Measurements from ENCODE around the gene TRH.
"Not testable (repeated sequence)": the region's sequence is repeated elsewhere in the genome, so short reads cannot be mapped to it uniquely, and the experiment has no call there.

The TRH gene

GRCh38 chr3:129966876-129967275 lies 7.6 kb upstream of the TRH start:
- no peak for DNase-seq

GRCh38 chr3:129967761-129968160 lies 6.8 kb upstream of the TRH start:
- no peak for DNase-seq

DNA sequence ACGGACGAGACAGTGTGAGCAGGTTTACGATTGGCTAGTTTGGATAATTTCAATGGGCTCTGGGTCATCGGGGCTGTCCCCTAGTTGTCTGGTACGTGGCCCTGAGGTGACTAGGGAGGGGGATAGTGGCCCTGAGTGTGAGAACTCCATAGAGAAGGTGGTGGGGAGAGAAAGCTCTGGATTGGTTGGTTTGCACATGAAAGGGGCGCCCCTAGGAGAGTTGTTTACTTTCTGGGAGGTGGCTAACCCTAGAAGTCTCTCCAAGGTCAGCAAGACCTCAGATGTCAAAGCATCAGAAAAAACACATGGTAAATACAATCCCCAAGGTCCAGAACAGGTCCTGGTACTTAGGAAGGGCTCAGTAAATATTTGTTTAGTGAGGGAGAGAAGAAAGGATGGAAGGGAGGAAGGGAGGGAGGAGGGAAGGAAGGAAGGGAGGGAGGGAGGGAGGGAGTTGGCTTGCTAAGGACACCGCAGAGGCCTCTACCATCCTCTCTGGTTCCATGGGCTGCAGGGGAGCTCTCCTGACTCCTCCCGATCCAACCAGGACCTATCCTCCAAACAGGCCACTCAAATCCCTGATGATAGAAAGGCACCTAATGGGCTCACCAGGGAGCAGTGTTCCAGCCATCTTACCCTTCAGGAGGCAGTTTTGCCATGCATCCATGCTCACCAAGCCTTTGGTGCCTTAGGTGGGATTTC lies 3.0 kb upstream of the TRH start:
- no peak for DNase-seq

- DNase-seq = no peak
Observed at GRCh38 chr3:129972301-129972700, 2.2 kb upstream of the TRH start.

DNA sequence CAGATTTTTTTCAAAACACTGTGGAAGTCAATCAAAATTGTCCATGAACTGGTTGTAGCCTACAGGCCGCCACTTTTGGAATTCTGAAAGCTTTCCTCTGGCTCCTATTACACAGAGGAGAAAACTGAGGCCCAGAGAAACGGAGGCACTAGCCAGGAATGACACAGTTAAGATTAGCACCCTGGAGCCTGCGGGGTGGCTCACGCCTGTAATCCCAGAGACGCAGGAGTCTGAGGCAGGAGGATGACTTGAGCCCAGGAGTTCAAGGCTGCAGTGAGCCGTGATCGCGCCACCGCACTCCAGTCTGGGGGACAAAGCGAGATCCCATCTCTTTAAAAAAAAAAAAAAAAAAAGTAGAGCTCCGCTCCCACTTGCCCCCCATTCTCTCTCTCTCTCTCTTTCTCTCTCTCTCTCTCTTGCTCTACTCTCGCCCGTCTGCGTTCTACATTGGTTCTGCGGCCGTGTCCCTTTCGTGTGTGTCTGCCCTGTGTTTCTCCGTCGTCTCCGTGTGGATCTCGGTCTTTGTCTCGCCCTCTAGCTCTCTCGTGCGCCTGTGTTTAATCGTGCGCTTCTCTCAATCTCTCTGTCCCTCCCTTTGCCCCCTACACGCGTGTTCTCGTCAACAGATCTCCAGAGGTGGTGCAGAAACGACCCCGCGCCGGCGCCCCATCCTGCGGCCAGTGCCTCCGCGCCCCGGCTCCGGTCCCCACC lies 512 bp upstream of the TRH start:
- DNase-seq = no peak

- no peak for DNase-seq
Observed at GRCh38 chr3:129974833-129975704, 549 bp downstream of the TRH start.

- no peak for DNase-seq
Observed at GRCh38 chr3:129975705-129976048, 1.2 kb downstream of the TRH start.

- no peak for DNase-seq
Observed at GRCh38 chr3:129976286-129976685, 1.8 kb downstream of the TRH start.

- no peak for DNase-seq
Observed at GRCh38 chr3:129978123-129978522, 3.6 kb downstream of the TRH start.

DNA sequence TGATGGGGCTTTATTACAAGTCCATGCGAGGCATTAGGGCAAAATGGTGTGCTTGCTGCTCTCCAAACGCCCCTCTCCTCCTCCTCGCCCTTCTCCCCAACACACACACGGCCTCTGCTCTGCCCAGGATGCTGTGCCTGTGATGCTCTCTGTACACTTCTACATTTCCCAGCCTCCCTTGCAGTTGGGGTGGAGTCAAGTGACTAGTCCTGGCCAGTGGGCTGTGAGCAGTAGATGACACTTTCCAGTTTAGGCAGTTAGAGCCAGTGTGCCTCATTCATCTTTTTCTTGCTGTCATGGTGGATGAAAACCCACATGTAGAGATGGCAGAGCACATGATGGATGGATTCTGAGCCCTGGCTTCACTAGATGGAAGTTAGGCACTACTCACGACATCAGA lies 5.4 kb downstream of the TRH start:
- no peak for DNase-seq

GRCh38 chr3:129983561-129983960 lies 9.0 kb downstream of the TRH start:
- no peak for DNase-seq

GRCh38 chr3:129984125-129984524 lies 9.6 kb downstream of the TRH start:
- no peak for DNase-seq

DNA sequence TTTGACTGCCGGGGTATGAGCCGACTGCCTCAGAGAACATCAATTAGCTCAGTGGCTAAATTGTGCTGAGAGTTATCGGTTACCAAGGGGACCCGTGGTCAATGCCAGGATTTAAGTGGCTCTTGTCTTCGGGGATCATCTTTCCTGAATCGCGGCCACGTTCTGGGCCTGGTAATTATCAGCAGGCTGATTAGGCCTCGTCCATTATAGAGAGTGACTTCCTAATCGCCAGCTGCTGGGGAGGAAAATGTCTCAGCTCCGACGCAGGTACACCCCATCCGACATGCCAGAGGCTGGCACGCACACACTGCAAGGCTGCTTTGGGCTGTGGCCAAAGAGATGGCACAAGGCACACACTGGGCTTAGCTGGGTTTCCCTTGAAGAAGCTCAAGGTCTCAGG lies 10.6 kb downstream of the TRH start:
- no peak for DNase-seq

DNA sequence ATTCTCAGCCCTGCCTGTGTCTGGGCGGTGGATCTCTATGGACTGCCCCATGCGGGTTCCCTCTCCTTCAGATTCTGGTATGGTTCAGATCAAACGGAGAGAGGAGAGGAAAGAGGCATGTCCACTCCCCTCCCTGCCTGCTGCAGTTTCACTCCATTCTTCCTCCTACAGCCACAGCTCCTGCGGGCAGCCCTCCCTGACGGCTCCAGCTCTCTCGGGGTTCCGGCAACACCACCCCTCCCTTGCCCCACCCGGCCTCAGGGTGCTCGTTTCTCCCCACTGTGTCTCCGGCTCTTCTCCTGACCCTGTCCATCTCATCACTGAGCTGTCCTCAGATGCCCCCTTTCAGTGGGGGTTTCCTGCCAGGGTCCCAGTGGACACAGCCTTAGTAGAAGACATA lies 13.9 kb downstream of the TRH start:
- DNase-seq = no peak

DNA sequence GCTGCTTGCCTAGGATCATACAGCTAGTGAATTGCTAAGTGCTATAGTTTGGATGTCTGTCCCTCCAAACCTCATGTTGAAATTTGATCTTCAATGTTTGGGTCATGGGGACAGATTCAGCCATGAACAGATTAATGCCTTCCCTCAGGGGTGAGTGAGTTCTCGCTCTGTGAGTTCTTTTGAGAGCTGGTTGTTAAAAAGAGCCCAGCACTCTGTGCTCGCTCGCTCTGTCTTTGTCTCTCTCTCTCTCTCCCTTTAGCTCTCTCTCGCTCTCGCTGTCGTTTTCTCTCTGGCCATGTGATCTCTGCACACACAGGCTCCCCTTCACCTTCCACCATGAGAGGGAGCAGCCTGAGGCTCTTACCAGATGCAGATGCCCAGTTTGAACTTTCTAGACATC lies 14.9 kb downstream of the TRH start:
- no peak for DNase-seq

DNA sequence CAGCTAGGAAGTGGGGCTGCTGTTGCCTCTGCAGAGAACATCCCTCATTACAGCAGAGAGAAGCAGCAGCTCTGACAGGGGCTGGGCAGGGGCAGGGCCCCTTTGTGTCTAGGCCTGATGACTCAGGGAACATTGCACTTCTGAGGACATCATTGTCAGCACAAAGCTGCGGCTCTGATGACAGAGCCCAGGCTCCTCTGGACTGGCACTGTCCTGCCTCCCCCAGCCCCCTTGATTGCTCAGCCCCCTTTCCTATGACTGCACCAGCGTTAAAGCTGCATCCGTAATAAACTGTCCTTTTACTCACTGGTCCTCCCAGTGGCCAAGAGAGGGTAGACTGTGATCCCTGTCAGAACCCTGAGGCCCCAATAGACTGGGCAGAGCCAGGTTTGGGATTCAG lies 18.3 kb downstream of the TRH start:
- no peak for DNase-seq

- no peak for DNase-seq
Observed at GRCh38 chr3:129994883-129995559, 20.5 kb downstream of the TRH start.

- DNase-seq = no peak
Observed at GRCh38 chr3:129996073-129996472, 21.6 kb downstream of the TRH start.

DNA sequence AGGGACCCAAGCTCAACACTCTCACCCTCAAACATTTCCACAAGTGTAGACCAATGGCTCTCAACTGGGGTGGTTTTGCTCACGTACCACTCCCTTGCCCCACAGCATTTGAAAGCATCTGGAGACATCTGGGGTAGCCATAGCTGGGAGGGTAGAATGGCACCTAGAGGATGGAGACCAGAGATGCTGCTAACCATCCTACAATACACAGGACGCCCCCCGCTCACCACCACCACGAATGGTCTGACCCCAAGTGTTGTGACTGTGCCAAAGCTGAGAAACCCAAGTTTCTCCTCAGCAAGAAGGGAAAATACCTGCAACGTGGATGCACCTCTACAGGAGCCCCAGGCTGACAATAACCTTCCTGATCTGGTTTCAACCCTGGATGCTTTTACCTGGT lies 24.7 kb downstream of the TRH start:
- not testable (repeated sequence) for DNase-seq

DNA sequence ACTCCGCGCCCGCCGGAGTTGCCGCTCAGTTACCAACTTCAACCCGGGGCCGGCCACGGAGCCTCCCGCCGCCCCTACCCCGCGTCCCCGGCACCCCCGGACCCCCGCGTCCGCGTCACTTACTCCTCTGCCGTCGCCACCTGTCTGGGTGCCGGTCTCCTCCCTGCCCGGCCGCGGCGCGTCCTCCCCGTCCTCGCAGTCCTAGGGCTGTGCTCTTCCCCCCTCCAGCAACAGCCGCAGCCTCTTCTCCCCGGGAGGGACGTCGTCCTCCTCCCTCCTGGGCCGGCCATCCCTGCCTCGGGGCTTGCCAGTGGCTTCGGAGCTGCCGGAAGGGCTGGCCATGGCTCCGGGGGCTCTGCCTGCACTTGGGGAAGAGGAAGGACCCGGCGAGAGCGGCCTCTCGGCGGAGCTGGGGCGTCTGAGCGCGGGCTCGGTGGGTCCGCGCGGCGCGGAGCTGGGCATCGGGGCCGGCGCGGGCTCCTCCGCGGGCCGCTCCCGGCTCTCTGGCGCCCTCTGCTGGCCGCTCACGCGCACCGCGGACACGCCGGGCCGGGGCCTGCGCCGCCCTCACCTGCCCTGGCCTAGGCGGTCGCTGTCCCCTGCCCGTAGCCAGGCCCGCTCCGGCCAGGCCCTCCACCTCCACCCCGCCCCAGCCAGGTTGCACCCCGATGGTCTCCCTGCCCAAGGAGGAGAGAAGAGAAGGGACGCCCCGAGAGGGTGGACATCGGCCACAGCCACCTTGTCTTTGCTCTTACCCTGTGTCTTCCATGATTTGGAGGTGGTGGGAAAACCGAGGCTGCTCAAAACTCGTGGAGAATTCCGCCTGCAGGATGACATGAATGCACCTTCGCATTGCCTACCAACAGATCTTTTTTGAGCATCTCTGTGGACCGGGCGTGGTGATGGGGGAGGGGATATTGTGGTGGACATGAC lies 28.4 kb downstream of the TRH start:
- peak; percentile 31 for DNase-seq

DNA sequence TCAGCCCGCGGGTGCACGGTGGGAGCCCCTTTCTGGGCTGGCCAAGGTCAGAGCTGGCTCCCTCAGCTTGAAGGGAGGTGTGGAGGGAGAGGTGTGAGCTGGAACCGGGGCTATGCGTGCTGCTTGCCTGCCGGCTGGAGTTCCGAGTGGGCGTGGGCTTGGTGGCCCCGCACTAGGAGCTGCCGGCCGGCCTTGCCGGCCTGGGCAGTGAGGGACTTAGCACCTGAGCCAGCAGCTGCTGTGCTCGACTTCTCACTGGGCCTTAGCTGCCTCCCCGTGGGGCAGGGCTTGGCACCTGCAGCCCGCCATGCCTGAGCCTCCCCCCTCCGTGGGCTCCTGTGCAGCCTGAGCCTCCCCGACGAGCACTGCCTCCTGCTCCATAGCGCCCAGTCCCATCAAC lies 36.0 kb downstream of the TRH start:
- DNase-seq = no peak

DNA sequence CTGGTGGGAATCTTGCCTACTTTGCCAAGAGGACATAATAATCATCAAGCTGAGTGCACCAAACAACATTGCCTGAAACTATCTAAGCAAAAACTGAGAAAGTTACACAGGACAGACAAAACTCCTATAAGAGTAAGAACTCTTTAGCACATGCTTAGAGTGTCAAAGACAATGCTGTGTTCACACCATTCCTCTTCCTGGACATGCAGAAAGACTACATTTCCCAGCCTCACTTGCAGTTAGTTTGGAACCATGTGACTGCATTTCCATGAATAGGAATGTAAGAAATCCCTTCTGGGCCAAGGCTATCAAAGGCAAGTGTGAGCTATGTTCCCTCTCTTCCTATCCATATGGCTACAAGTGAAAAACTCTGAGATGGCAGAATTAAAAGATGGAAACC lies 37.6 kb downstream of the TRH start:
- not testable (repeated sequence) for DNase-seq

All from T1000 (cell line).